Fibroblast of the conjunctiva (primary cell): ENCODE data around the gene POGZ.

Experiments
- DNase-seq: peaks from one replicate; pipeline ENCODE4 v3.0.0-alpha.2; 2010; ENCODE audit warnings: low read depth

Gene POGZ, protein sequence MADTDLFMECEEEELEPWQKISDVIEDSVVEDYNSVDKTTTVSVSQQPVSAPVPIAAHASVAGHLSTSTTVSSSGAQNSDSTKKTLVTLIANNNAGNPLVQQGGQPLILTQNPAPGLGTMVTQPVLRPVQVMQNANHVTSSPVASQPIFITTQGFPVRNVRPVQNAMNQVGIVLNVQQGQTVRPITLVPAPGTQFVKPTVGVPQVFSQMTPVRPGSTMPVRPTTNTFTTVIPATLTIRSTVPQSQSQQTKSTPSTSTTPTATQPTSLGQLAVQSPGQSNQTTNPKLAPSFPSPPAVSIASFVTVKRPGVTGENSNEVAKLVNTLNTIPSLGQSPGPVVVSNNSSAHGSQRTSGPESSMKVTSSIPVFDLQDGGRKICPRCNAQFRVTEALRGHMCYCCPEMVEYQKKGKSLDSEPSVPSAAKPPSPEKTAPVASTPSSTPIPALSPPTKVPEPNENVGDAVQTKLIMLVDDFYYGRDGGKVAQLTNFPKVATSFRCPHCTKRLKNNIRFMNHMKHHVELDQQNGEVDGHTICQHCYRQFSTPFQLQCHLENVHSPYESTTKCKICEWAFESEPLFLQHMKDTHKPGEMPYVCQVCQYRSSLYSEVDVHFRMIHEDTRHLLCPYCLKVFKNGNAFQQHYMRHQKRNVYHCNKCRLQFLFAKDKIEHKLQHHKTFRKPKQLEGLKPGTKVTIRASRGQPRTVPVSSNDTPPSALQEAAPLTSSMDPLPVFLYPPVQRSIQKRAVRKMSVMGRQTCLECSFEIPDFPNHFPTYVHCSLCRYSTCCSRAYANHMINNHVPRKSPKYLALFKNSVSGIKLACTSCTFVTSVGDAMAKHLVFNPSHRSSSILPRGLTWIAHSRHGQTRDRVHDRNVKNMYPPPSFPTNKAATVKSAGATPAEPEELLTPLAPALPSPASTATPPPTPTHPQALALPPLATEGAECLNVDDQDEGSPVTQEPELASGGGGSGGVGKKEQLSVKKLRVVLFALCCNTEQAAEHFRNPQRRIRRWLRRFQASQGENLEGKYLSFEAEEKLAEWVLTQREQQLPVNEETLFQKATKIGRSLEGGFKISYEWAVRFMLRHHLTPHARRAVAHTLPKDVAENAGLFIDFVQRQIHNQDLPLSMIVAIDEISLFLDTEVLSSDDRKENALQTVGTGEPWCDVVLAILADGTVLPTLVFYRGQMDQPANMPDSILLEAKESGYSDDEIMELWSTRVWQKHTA (N-terminal part only)

DNA sequence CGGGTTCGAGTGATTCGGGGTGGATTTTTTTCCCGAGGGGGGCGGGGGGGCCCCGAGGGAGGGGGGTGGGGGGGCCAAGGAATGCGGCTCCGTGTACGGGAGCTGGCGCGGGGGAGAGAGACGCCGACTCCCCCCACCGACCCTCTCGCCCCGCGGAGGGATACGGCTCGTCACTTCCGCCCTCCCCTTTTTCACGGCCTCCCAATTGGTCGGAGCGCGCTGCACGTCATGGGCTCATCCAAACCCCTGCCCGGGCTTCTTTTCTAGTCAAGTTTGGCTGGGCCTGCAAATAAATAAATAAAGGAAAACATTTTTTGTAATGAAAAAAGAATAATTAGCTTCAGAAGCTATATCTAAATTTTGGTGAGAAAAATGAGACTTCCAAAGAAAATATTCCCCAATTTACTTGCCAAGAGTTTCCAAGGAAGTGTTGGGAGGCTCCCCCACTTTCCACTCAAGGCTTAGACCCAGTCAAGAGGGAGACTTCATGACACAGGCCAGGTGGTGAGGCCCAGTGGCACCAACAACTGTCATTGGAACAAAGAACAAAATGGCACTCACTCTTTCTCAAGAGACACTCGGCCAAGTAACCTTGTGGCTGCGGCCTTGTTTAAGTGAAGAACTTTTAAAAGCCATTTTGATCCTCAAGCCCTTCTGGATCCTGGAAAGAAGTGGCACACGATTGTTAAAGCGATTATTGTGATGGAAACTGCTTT is at the start of gene POGZ:
TSS of gene POGZ (minus strand) at position 164 of the 716 bp plus-strand sequence. CDS start 17,290 bp downstream, outside the sequence.
- DNase-seq: peak; percentile 92

DNA sequence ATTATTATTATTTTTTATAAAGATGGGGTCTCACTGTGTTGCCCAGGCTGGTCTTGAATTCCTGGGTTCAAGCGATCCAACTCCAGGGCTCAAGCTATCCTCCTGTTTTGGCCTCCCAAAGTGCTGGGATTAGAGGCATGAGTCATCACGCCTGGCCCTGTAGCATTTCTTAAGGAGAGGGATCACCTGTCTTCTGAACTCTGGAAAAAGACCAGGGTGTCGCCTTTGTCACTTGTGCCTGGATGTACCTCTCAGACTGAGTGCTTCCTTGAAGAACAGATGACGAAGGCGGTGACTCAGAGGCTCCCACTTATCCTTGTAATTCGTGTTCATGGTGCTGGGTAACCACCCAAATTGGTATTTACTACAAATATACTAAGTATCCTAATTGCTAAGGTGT is 49.5 kb upstream of the POGZ start:
- no peak for DNase-seq

DNA sequence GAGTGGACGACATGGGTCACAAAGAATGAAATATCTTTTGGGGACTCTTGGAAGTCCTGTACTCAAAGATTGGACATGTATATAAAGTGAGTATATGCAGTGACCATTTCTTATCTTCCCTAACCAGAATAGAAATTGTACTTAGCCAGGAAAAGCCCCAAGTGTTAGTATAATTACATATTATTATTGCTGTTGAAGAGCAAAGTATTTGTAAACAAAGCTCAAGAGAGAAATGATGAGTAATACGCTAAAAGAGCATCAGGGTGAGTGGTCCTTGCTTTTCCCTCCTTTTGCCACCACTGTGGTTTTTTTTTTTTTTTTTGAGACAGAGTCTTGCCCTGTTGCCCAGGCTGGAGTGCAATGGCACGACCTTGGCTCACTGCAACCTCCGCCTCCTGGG is 45.5 kb upstream of the POGZ start:
- no peak for DNase-seq

DNA sequence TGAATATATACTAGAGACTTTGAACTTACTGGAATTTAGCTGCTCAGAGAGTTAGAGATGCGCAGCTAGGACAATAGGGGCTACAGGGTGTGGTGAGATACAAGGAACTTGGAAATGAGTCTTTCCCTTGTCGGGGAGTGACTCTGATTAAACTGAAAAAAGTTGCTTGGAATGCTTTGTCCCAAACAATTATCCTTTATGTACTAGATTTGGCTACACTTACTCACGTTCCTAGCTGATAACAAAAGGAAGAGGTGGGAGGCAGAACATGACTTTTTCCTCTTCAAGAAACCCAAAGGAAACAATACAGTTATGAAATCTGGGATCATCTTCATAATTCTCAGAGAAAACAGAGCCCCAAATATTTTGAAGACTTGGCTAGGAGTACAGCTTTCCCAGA is 45.0 kb upstream of the POGZ start:
- no peak for DNase-seq

DNA sequence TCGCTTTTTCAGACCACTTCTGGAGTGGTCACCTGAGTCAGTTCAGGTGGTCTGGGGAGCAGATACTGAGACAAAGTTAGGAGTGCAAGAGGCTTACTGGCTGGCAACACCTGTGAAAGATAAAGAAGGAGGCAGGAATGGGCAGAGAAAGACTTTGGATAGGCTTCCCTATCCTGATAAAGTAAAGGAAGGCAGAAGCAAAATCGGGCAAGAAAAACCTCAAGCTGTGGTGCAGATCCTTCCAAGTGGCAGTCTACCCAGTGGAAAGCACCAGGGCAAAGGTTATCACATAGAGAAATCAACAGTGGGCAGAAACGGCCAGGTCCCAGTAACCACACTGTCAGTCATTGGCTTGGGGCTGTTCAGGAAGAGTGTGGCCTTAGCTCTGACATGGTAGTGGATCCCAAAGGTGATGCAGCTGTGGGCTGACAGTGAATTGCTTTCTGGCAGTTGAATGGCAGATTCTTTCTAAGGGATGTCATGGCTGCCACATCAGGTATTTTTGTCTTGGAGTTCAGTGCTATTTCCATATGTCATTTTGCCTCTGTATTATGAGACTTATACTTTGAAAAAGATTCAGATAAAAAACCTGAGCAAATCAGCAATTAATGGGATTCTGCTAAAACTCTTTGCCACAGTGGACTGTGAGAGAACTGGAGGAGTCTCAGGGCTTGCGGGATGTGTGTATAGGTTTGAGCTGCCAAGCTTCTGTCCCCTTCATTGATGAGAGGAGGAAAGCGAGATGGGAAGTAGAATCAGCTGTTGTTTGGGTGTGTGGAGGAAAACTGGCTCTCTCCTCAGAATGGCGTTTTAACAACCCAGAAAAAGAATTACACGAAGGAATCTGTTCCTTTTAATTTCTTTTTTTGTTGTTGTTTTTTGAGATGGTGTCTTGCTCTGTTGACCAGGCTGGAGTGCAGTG is 43.8 kb upstream of the POGZ start:
- no peak for DNase-seq

DNA sequence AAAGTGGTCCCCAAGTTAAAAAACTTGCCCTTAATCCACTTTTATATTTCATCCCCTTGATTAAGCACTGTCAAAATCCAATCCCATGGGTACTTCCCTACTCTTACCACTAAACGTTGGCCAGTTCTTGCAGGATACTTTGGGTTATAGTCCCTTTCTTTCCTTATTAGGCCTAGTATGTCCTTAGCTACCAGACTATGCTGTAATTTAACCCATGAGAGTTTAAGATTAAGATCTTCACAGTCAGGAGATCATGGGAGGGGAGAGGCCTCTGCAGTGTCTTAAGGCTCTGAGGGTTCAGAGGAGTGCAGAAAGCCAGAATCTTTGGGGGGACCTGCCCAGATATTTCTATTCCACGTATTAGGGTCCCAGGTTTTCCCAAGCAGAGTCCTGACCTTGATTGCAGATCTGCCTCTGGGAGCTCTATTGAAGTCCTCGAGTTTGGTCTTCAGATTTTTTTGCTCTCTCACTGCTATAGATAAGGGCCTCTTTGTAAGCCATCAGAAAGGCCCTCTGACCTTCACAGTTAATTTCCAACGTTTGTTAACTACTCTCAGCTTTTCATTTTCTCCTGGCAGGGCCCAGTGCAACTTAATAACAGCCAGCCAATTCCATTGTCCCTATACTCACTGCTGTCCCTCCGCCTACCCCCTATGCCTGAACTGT is 42.9 kb upstream of the POGZ start:
- DNase-seq: no peak

DNA sequence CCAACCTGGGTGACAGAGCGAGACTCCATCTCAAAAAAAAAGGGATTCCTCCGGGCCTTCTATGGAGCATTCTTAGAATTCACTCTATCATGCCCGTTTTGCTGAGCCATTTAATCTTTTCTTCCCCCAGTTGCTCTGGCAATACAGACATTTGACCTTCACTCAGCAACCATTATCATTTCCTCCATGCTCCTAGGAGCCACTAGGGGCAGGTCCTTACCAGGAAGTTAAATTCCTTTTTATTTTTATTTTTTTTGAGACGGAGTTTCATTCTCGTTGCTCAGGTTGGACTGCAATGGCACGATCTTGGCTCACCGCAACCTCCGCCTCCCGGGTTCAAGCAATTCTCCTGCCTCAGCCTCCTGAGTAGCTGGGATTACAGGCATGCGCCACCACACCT is 42.2 kb upstream of the POGZ start:
- DNase-seq: no peak

DNA sequence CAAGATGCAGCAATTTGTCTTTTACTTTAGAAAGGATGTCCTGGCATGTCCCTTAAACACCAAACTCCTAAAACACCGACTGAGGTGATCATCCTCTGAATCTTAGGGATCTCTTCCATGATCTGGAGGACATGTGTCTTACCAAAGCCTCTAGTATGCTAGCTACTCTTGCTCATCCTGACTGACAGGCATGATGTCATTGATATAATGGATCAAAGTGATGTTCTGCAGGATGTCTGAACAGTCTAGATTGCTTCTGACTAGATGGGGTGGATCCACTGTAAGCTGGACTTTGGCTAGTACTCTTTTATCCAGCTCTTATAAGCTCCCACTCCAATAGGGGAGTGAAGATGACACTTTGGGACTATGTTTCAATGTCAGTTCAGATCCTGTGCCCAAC is 40.6 kb upstream of the POGZ start:
- DNase-seq: no peak

DNA sequence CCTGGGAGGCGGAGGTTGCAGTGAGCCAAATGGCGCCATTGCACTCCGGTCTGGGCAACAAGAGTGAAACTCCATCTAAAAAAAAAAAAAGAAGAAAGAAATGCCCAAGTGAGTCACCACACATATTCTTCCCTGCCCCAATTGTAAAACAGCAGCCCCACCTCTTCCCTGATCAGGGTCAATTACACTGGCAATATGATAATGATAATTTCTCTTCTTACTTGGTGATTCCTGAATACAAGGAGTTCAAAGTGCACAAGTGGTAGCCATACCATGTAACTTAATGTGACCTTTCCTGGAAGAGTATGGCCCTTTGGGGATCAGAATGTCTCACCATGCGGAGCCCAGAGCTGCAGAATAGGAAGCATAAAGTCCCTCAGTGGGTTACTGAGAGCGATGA is 40.1 kb upstream of the POGZ start:
- no peak for DNase-seq

DNA sequence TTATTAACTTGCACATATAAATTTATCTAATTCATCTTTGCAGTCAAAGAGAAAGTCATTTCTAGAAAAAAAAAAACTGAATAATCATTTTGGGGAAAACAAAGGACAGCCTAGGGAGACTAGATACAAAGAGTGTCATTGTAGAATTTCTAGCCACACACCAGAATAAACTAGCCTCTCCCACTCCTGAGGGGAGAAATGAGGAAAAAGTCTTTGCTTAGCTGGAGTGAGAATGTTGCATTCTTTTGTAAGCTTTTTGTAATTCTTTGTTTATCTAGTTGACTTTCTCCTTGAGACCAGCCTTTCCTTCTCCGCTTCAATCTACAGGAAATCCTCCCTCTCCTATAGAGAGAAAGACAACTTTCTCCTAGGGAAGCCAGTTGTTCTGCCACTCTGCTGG is 36.0 kb upstream of the POGZ start:
- DNase-seq: no peak

DNA sequence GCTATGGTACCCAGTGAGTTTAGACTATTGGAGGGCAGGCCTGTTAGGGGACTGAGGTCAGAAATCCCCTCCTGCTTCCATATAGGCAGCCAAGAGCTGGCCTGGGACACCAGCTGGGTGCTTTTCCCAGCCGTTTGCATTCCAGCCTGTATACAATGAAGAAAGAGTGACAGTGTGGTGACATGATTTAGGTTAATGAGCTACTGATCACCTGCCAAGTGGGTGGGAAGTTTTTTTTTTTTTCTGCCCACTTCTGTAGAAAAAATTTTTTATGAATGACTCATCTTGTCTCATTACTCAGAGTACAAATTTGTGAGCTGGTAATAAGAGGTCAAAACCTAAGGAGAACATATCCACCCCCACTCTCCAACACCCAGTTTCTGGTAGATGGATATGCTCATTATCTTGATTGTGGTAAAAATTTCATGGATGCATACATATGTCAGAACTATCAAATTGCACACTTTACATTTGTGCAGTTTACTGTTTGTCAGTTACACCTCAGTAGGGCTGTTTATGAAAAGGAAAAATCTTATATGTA is 35.5 kb upstream of the POGZ start:
- DNase-seq: peak; percentile 24

DNA sequence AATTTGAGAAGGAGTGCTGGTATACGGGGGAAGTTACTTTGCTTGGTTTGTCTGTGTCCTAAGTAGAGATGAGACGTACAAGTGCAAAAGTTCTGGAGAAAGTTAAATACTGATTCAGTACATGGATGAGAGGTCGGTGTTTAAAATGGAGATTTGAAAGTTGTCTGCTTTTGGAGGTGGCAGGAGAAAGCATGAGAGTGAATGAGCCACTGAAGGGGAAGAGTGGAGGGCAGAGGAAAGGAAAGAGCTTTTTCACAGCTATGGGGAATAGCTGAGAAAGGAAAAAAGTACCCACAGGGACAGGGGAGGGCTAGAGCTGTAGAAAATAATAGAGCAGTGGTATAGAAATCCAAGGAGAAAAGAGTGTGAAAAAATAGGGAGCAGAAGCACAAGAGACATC is 33.7 kb upstream of the POGZ start:
- no peak for DNase-seq

DNA sequence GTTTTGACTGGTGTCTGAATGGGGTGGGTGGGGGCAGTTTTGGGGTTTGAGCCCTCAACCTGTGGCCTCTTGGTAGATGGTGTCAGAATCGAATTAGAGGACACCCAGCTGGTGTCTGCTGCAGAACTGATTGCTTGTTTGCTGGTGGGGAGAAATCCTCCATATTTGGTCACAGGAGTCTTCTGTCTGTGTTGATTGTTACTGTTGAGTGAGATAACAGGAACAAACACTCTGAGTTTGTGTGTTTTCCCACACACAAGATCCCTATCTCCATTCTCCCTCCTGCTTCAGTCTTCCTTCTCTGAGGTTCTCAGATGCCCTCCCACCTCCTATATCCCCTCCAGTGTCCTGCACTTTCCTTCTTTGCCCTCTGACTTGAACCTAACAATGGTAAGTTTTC is 32.8 kb upstream of the POGZ start:
- DNase-seq: no peak

DNA sequence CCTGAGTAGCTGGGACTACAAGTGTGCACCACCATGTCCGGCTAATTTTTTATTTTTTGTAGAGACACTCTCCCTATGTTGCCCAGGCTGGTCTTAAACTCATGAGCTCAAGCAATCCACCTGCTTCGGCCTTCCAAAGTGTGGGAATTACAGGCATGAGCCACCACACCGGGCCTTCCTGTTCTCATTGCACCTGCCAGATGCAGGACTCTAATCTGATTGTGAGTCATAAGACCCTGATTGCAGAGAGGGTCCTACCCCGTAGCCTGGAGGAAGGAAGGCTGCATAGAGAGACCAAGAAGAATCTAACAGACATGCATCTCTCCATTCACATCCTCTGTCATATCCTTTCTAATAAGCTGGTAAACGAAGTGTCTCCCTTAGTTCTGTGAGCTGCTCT is 32.3 kb upstream of the POGZ start:
- DNase-seq: no peak

DNA sequence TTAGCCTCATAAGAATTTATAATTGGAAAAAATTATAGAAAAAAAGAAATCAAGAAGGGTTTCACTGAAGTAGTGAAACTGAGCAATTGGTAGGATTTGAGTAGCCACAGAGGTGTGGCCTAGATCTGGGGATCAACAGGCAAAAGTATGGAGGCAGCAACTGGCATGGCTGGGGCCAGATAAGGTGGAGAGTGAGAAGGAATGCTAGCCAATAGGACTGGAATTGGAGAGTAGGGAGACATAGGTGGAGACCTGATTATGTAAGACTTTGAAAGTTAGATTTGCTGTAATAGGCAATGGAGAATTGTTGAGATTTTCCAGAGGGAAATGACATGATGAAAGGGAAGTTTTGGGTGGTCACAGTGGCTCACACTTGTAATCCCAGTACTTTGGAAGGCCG is 27.3 kb upstream of the POGZ start:
- no peak for DNase-seq

DNA sequence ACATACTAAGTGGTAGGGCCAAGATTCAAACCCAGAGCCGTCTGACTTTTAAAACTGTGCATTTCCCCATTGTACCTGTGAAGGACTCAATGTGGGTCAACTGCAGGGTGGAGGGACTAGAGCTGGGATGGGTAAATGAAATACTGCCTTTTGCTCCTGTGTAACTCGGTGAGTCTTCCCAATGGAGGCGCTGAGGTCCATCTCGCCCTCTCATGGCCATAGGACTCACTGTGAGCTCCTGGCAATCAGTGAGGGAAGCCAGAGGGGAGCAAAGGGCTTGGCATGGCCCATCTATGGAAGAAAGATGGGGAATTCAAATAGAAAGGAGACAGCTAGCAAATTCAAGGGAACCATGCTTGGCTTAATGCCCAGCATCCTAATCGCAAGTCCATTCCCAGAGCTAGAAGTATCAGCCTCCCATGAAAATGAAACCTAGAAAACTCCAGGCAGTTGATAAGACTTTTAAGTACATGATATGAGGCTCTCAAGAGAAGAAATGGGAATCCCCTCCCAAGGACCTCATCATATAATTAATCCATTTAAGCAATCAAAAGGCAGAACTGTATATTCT is 26.5 kb upstream of the POGZ start:
- no peak for DNase-seq

DNA sequence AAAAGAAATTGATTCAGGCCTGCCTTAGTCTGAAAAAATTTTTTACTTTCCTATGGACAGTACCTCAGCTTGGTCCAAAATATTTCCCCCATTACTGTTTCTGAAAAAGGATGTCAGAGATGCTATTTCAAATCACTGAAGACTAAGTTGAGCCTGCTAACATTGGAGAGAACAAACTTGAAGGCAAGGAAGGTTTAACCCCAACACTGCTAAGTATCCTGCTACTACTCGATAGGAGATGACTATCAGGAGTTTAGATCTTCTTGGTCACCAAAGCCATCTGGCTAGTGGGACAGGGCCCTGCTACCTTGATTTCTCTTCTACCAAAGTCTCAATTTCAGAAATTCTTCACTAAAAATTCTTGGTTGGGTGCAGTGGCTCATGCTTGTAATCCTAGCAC is 22.7 kb upstream of the POGZ start:
- no peak for DNase-seq

DNA sequence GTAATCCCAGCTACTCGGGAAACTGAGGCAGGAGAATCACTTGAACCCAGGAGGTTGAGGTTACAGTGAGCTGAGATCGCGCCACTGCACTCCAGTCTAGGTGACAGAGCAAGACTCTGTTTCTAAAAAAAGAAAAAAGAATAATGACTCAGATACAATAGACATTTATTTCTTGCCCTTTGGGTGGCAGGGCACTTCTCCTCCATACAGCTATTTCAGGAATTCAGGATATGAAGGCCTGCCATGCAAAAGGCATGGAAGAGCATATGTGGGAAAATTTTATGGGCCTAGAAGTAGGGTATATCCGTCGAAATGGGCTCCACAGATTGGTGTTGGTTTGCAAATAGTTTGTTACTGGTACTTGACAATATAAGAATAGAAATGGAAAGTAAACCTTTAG is 20.2 kb upstream of the POGZ start:
- no peak for DNase-seq

DNA sequence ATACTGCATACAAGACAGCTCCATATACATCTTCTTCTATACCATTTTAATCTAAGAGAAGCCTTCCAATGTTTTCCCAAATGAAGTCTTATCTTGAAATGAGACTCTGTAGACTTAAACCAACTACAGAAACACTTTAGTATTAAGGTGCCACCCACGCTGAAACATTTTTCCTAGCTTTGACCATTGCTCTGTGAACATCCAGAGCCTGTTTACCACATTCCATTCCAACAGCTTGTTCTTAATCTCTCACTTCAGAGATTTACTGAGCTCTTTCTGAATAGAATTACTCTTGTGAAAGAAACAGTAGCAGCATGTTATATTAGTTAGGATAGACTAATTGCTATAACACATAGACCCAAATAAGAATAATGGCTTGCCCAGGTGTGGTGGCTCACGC is 19.6 kb upstream of the POGZ start:
- no peak for DNase-seq
